Coronary artery (tissue), 2 donors: Measurements from ENCODE around the gene H2BK1.

ENCODE experiments used
- DNase-seq: peaks from one replicate; pipeline ENCODE4 v3.0.0-alpha.2; 2017; ENCODE audit warnings: low spot score
- H3K27ac ChIP-seq, 2 donors: fragments of 200-600 bp; sonication (generic); one replicate each; pipeline ENCODE4 v1.5.1; 2016 to 2019
- H3K4me3 ChIP-seq: fragments of 200-600 bp; sonication (generic); 2 replicates; pipeline ENCODE4 v1.5.1; 2016; ENCODE audit warnings: mild to moderate bottlenecking, moderate library complexity
- CTCF ChIP-seq: fragments of 200-600 bp; sonication (generic); IDR thresholded peaks from one replicate; pipeline ENCODE4 v1.5.1; 2019; ENCODE audit warnings: antibody characterized with exemption

The H2BK1 gene

GRCh38 chr7:151161757-151162156 is 48.5 kb downstream of the H2BK1 start:
- no peak for TF ChIP-seq CTCF
- no peak for DNase-seq
- Histone ChIP-seq H3K4me3 (no peak overlapping the region), H3K27ac (no peak overlapping the region)
